ENCODE data around the gene MCM5. TPM values are rescaled to one million over a fixed set of nuclear protein-coding genes. Genes with fewer than 3 reads are reported as not detected.

MCM5 gene
- total and polyA plus RNA-seq, 4 donors: 6.7 to 104 (median 8.8) TPM

DNA sequence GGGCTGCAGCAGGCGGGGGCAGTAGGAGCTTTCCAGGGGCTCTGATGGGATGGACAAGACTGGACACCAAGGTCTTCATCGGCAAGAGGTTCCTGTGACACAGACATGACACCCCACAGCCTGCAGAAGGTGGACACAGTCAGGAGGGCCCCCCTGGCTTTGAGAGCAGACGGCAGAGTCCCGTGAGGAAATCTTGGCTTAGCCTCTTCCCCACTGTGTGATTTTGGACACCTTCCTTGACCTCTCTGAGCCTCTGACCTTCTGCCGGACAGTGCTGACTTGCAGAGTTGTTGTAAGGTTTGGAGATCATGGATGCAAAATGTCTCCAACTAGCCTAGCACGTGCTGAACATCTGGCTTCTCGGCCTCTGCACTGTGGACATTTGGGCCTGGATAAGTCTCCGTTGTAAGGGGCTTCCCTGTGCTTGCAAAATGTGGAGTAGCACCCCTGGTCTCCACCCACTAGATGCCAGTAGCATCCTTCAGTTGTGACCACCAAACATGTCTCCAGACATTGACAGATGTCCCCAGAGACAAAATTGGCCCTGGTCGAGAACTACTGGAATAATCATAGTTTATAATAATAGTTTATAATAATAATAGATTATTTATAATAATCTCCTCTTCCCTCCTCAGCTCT lies 54.6 kb downstream of the MCM5 start:
- Histone ChIP-seq H3K27ac (ENCODE audit: low read depth in 1 of 2, low read length in 2 of 2) (no peak overlapping the region), H3K4me1 (ENCODE audit: control insufficient read depth in 4 of 4, insufficient read depth in 4 of 4, low read length in 3 of 4) (no peaks in the 10 kb centered on the region), H3K9ac (ENCODE audit: low read depth in 1 of 2, low read length in 2 of 2) (no peak overlapping the region), H3K4me3 (ENCODE audit: low read depth in 1 of 3, low read length in 3 of 3) (no peak overlapping the region), H3K9me3 (ENCODE audit: control insufficient read depth in 4 of 4, low read length in 3 of 4) (no peaks in the 10 kb centered on the region), H3K27me3 (ENCODE audit: control insufficient read depth in 4 of 4, insufficient read depth in 4 of 4, low read length in 3 of 4) (no peaks in the 10 kb centered on the region), H3K36me3 (ENCODE audit: control insufficient read depth in 4 of 4, insufficient read depth in 3 of 4, low read depth in 1 of 4, low read length in 3 of 4) (no peaks in the 10 kb centered on the region)
- DNase-seq (ENCODE audit: low spot score): no peak
- TF ChIP-seq RAD21 (IDR thresholded peaks at IDR 0.05) (peak; percentile 52 to 66), EGR1 (IDR thresholded peaks at IDR 0.05; ENCODE audit: low read depth in 2 of 2) (no peak), TAF1 (conservative IDR thresholded peaks at IDR 0.05) (no peak), HNF4G (IDR thresholded peaks at IDR 0.05) (no peak), JUND (IDR thresholded peaks at IDR 0.05) (no peak)
- TF ChIP-seq, protein P1, sequence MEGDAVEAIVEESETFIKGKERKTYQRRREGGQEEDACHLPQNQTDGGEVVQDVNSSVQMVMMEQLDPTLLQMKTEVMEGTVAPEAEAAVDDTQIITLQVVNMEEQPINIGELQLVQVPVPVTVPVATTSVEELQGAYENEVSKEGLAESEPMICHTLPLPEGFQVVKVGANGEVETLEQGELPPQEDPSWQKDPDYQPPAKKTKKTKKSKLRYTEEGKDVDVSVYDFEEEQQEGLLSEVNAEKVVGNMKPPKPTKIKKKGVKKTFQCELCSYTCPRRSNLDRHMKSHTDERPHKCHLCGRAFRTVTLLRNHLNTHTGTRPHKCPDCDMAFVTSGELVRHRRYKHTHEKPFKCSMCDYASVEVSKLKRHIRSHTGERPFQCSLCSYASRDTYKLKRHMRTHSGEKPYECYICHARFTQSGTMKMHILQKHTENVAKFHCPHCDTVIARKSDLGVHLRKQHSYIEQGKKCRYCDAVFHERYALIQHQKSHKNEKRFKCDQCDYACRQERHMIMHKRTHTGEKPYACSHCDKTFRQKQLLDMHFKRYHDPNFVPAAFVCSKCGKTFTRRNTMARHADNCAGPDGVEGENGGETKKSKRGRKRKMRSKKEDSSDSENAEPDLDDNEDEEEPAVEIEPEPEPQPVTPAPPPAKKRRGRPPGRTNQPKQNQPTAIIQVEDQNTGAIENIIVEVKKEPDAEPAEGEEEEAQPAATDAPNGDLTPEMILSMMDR (IDR thresholded peaks at IDR 0.05; ENCODE audit: low read depth, low read length, missing input control): peak; percentile 21
- WGBS: 63% methylated on average over 9 of the region's 9 CpGs

GRCh38 chr22:35455529-35455928 lies 55.6 kb downstream of the MCM5 start:
- H3K36me3 ChIP-seq (ENCODE audit: control insufficient read depth in 4 of 4, insufficient read depth in 3 of 4, low read depth in 1 of 4, low read length in 3 of 4): no peaks in the 10 kb centered on the region
- no peak overlapping the region for H3K9ac ChIP-seq (ENCODE audit: low read depth in 1 of 2, low read length in 2 of 2)
- H3K27me3 ChIP-seq (ENCODE audit: control insufficient read depth in 4 of 4, insufficient read depth in 4 of 4, low read length in 3 of 4): no peaks in the 10 kb centered on the region
- DNase-seq (ENCODE audit: low spot score): no peak
- WGBS: 92% methylated on average over 5 of the region's 5 CpGs
- H3K9me3 ChIP-seq (ENCODE audit: control insufficient read depth in 4 of 4, low read length in 3 of 4): no peaks in the 10 kb centered on the region
- H3K27ac ChIP-seq (ENCODE audit: low read depth in 1 of 2, low read length in 2 of 2): no peak overlapping the region
- H3K4me3 ChIP-seq (ENCODE audit: low read depth in 1 of 3, low read length in 3 of 3): no peak overlapping the region
- H3K4me1 ChIP-seq (ENCODE audit: control insufficient read depth in 4 of 4, insufficient read depth in 4 of 4, low read length in 3 of 4): no peaks in the 10 kb centered on the region
- no peak for TF ChIP-seq ATF3 (IDR thresholded peaks at IDR 0.05)
- TF ChIP-seq REST (IDR thresholded peaks at IDR 0.05): no peak
- TF ChIP-seq, protein P1 (IDR thresholded peaks at IDR 0.05; ENCODE audit: low read depth, low read length, missing input control): no peak

All from liver (tissue), 9 donors.